Measurements from ENCODE around the gene HMCES.

DNA sequence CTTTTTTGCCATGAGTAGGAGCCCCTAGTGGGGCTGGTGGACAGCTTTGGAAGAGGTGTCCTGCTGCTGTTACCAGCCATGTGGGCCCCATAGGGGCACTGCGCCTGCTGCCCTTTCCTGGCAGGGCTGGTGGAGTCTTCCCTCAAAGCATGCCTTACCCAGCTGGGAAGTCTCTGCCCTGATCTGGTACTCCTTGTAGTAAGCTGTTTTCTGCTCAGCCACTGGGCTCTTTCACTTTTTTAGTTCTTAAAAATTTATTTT, 26.2 kb downstream of the HMCES start:
- TF ChIP-seq POLR2A (IDR thresholded peaks at IDR 0.05; ENCODE audit: low read length) = no peak
- TF ChIP-seq GATA1 (IDR thresholded peaks at IDR 0.05; ENCODE audit: low read depth, low read length) = no peak

All from erythroblast (primary cell).